GM12891 (cell line): ENCODE data around the gene OR6B1.
"Not testable (repeated sequence)": the region's sequence is repeated elsewhere in the genome, so short reads cannot be mapped to it uniquely, and the experiment has no call there.

Experiments used
- DNase-seq: peaks from one replicate; pipeline ENCODE4 v3.0.0; 2011; ENCODE audit warnings: low spot score; ENCODE audit not compliant: insufficient read length
- FAIRE-seq: peaks from 2 replicates; lab custom pipeline; 2011; peaks lifted over from hg19 to GRCh38; lab: Jason Lieb, UNC
- PAX5 ChIP-seq: IDR thresholded peaks from 2 replicates; pipeline ENCODE4 v1.6.1; 2011; ENCODE audit warnings: low read length, moderate library complexity, mild to moderate bottlenecking; ENCODE audit not compliant: insufficient read depth, severe bottlenecking
- POLR2A ChIP-seq: IDR thresholded peaks from 2 replicates; pipeline ENCODE4 v1.6.1; 2011; ENCODE audit warnings: low read depth, low read length, control low read depth
- POLR2AphosphoS5 ChIP-seq: IDR thresholded peaks from 2 replicates; pipeline ENCODE4 v1.6.1; 2011; ENCODE audit warnings: low read depth, low read length, control low read depth
- POU2F2 ChIP-seq: IDR thresholded peaks from 2 replicates; pipeline ENCODE4 v1.6.1; 2011; ENCODE audit warnings: low read depth, mild to moderate bottlenecking, control low read depth, low read length, moderate library complexity
- SPI1 ChIP-seq: IDR thresholded peaks from 2 replicates; pipeline ENCODE4 v1.6.1; 2011; ENCODE audit warnings: low read depth, low read length, control low read depth
- TAF1 ChIP-seq: IDR thresholded peaks from 2 replicates; pipeline ENCODE4 v1.6.1; 2011; ENCODE audit warnings: low read depth, low read length, control low read depth

Gene OR6B1

GRCh38 chr7:144035385-144035784 lies 35.3 kb downstream of the OR6B1 start:
- DNase-seq (no peak), FAIRE-seq (no peak)
- no peak for TF ChIP-seq PAX5
- no peak for TF ChIP-seq TAF1
- TF ChIP-seq POLR2A, result no peak
- TF ChIP-seq SPI1, result no peak
- TF ChIP-seq POLR2AphosphoS5, result no peak
- no peak for TF ChIP-seq POU2F2

- no peak for FAIRE-seq
- DNase-seq, result no peak
- TF ChIP-seq POLR2A (no peak), SPI1 (0 out of 2 replicates have a peak, but pooled peaks have one; percentile 2), POLR2AphosphoS5 (no peak), PAX5 (no peak)
These were observed 36.3 kb downstream of the OR6B1 start for GRCh38 chr7:144036302-144036885.

GRCh38 chr7:144037414-144038035 lies 37.4 kb downstream of the OR6B1 start:
- DNase-seq (no peak), FAIRE-seq (no peak)
- no peak for TF ChIP-seq PAX5
- TF ChIP-seq TAF1, result no peak
- TF ChIP-seq POLR2A, result no peak
- TF ChIP-seq POU2F2, result no peak
- TF ChIP-seq POLR2AphosphoS5, result no peak
- TF ChIP-seq SPI1, result no peak

GRCh38 chr7:144038887-144039286 lies 38.8 kb downstream of the OR6B1 start:
- TF ChIP-seq TAF1 (no peak), POLR2A (no peak)
- DNase-seq (no peak), FAIRE-seq (no peak)

GRCh38 chr7:144048648-144049047 lies 48.5 kb downstream of the OR6B1 start, which contains the start of gene OR2A5:
TSS of gene OR2A5 (plus strand) at chr7:144048948. CDS start at chr7:144050402, 1,454 bp downstream.
- FAIRE-seq, result no peak
- TF ChIP-seq TAF1 (no peak), POU2F2 (no peak), POLR2AphosphoS5 (no peak), POLR2A (no peak), PAX5 (no peak), SPI1 (no peak)

GRCh38 chr7:144049491-144049890 lies 49.4 kb downstream of the OR6B1 start:
- no peak for FAIRE-seq
- TF ChIP-seq POU2F2 (no peak), POLR2A (no peak), PAX5 (no peak), TAF1 (no peak), SPI1 (no peak), POLR2AphosphoS5 (no peak)
- DNase-seq, result no peak

More at GRCh38 chr7:144048648-144049047, 48.5 kb downstream of the OR6B1 start, which contains the start of gene OR2A5:
- DNase-seq, result no peak

GRCh38 chr7:144050093-144050492 lies 50.0 kb downstream of the OR6B1 start:
- no peak for FAIRE-seq
- TF ChIP-seq TAF1 (no peak), PAX5 (no peak), SPI1 (no peak), POLR2A (no peak), POU2F2 (no peak), POLR2AphosphoS5 (no peak)
- no peak for DNase-seq

- DNase-seq, FAIRE-seq: not testable (repeated sequence)
These were observed 50.8 kb downstream of the OR6B1 start for GRCh38 chr7:144050884-144051283.

GRCh38 chr7:144057954-144058353 lies 57.8 kb downstream of the OR6B1 start:
- TF ChIP-seq TAF1, result no peak
- no peak for TF ChIP-seq PAX5
- TF ChIP-seq SPI1, result no peak
- no peak for TF ChIP-seq POU2F2
- TF ChIP-seq POLR2AphosphoS5, result no peak
- TF ChIP-seq POLR2A, result no peak
- DNase-seq, result no peak

More at GRCh38 chr7:144057954-144058353, 57.8 kb downstream of the OR6B1 start:
- FAIRE-seq, result no peak
